Heart right ventricle (tissue), 16 donors: ENCODE data around the gene FTH1. TPM values are rescaled to one million over a fixed set of nuclear protein-coding genes. Genes with fewer than 3 reads are reported as not detected.

ENCODE experiments used
- ATAC-seq, 8 donors: fragments of 200-7000 bp; cut with Tn5 transposase; one replicate each; pipeline ENCODE4 v1.9.1; 2020; ENCODE audit warnings: mild to moderate bottlenecking in 8 of 8, moderate library complexity in 8 of 8, moderate number of reproducible peaks in 1 of 8
- DNase-seq, 2 donors: peaks; one replicate each; pipeline ENCODE4 v3.0.0-alpha.2; 2020
- H3K27ac ChIP-seq, 10 donors: fragments of 200-600 bp; sonication (generic) in 2 of 10; one replicate each; pipeline versions ENCODE4 v1.5.0 to v1.8.0; 2020 to 2022; ENCODE audit warnings: mild to moderate bottlenecking in 3 of 10
- H3K27me3 ChIP-seq, 7 donors: fragments of 200-600 bp; one replicate each; pipeline ENCODE4 v1.8.0; 2021 to 2022; ENCODE audit warnings: mild to moderate bottlenecking in 2 of 7
- H3K36me3 ChIP-seq, 9 donors: fragments of 200-600 bp; sonication (generic) in 1 of 9; one replicate each; pipeline versions ENCODE4 v1.5.0 to v1.8.0; 2020 to 2022; ENCODE audit warnings: mild to moderate bottlenecking in 2 of 9
- H3K4me1 ChIP-seq, 9 donors: fragments of 200-600 bp; sonication (generic) in 1 of 9; one replicate each; pipeline versions ENCODE4 v1.5.0 to v1.8.0; 2020 to 2022; ENCODE audit warnings: mild to moderate bottlenecking in 4 of 9
- H3K4me3 ChIP-seq, 10 donors: fragments of 200-600 bp; sonication (generic) in 2 of 10; one replicate each; pipeline versions ENCODE4 v1.5.0 to v1.8.0; 2020 to 2022; ENCODE audit warnings: mild to moderate bottlenecking in 7 of 10, moderate library complexity in 2 of 10
- H3K9me3 ChIP-seq, 11 donors: fragments of 200-600 bp in 10 of 11; sonication (generic) in 2 of 11; one replicate each; pipeline versions ENCODE4 v1.5.0 to v1.8.0; 2013 to 2022; ENCODE audit warnings: mild to moderate bottlenecking in 2 of 11, control low read depth in 1 of 11, moderate library complexity in 1 of 11
- CTCF ChIP-seq, 9 donors: fragments of 200-600 bp; sonication (generic) in 2 of 9; IDR thresholded peaks; one replicate each; pipeline versions ENCODE4 v1.5.0 to v1.8.0; 2021 to 2022; ENCODE audit warnings: antibody characterized with exemption in 9 of 9, mild to moderate bottlenecking in 5 of 9, moderate library complexity in 1 of 9
- WGBS, 2 donors: extraction: QIAGEN DNeasy Blood & Tissue Kit; methylation state at CpG; one replicate each; pipeline ENCODE4 v1.1.7; 2013; ENCODE audit warnings: inconsistent platforms in 1 of 2; 5-methylcytosine and 5-hydroxymethylcytosine counted together
- intact Hi-C, 10 donors: fragments of 100-400 bp; cut with DNase I; formaldehyde crosslinking; loops; one replicate each; pipeline versions ENCODE4 v1.11.1 to v1.14.2; 2022
- polyA plus RNA-seq, 2 donors: library from polyadenylated mRNA; stranded (reverse); fragments of 200-250 nt; gene quantifications; one replicate each; pipeline ENCODE4 v1.2.3, GENCODE V29; 2013
- total RNA-seq, 10 donors: library from RNA; stranded (reverse); fragmentation: NEBNext Ultra II Directional in 3 of 10; extraction: Animal tissue kit (Norgen Biotek cat#: 25700) in 3 of 10; gene quantifications; one replicate each; pipeline versions ENCODE4 v1.2.1 to v1.2.4, GENCODE V29; 2021 to 2023
- donor health status: Arrhythmogenic right ventricular cardiomyopathy.
- donor health status: ischemic (EF 13 %, LVEDD 7.1; RV severe dilation, severe dysfunction).
- donor health status: healthy with polysubstance abuse.
- donor health status: DM: no; HTN: yes; CAD: no.
- donor health status: DM: no; HTN: no; CAD: no.
- donor health status: ischemic (EF 25% LVEDD 6.9; RV normal size, moderate dysfunction).
- donor health status: ischemic (EF 25% LVEDD 5.7; RV mildly dilated, moderate dysfunction).
- donor health status: healthy.
- donor health status: DM: yes; HTN: yes; CAD: no.
- donor health status: Ischemic cardiomyopathy.
- donor health status: ischemic (EF 35%, LVEDD 5.7; RV mildly dilated, moderate dysfunction).
- donor health status: nonischemic (EF 11% LVEDD 7.7; RV severe dilation, severe dysfunction).
- donor health status: DM: yes; HTN: yes; CAD: no.
- donor health status: PGD.
- donor health status: ischemic (EF 29% LVEDD 5.4; RV normal size, mild dysfunction).
- donor health status: nonischemic (EF 23%, LVEDD 6.1; RV moderate dilation, normal function).

Gene FTH1
- total and polyA plus RNA-seq, 12 donors = 1,346 to 5,199 (median 2,962) TPM

GRCh38 chr11:61918251-61918937, 49.0 kb downstream of the FTH1 start:
- Histone ChIP-seq H3K9me3 (no peaks in the 10 kb centered on the region), H3K36me3 (no peaks in the 10 kb centered on the region), H3K4me3 (peak overlapping the region in 7 of 10 donors; percentile 66 to 87 (median 67)), H3K27ac (peak overlapping the region; percentile 57 to 88 (median 82)), H3K4me1 (peaks cover 11 to 67% (median 39%) of the 10 kb centered on the region in 9 donors), H3K27me3 (peaks cover 0 to 13% (median 0%) of the 10 kb centered on the region in 7 donors)
- intact Hi-C loops = no loop called here
- no peak for TF ChIP-seq CTCF (IDR thresholded peaks at IDR 0.05)
- ATAC-seq (no peak), DNase-seq (peak in 1 of 2 donors; percentile 9)
- 79 to 83% methylated on average over 14 of the region's 14 CpGs for WGBS, 2 donors

- ATAC-seq (peak; percentile 73 to 90 (median 84)), DNase-seq (peak; percentile 71 to 79)
- H3K4me3 ChIP-seq = peak within 1 kb of the TSS; percentile 37 to 87 (median 66)
- H3K9me3 ChIP-seq = no peaks in the 10 kb centered on the region
- H3K4me1 ChIP-seq = peaks cover 4 to 65% (median 31%) of the 10 kb centered on the region in 9 donors
- peaks cover 0 to 13% (median 0%) of the 10 kb centered on the region in 7 donors for H3K27me3 ChIP-seq
- whole genome bisulfite sequencing, 2 donors = 2 to 4% methylated on average over 58 to 74 of the region's 74 CpGs
- no peaks in the 10 kb centered on the region for H3K36me3 ChIP-seq
- TF ChIP-seq CTCF (IDR thresholded peaks at IDR 0.05) = no peak
- peak within 1 kb of the TSS; percentile 57 to 88 (median 83) for H3K27ac ChIP-seq
- intact Hi-C loops = no loop called here
Observed at GRCh38 chr11:61917334-61918109, 49.9 kb downstream of the FTH1 start, which contains the start of gene RAB3IL1. Gene RAB3IL1, minus strand, starts transcription at chr11:61917566. Its CDS starts 199 bp downstream, at chr11:61917367.

GRCh38 chr11:61916737-61917333, 50.6 kb downstream of the FTH1 start:
- DNase-seq (peak in 1 of 2 donors; percentile 18), ATAC-seq (no peak)
- TF ChIP-seq CTCF (IDR thresholded peaks at IDR 0.05) = no peak
- intact Hi-C loops = no loop called here
- peaks cover 0 to 13% (median 0%) of the 10 kb centered on the region in 7 donors for H3K27me3 ChIP-seq
- no peaks in the 10 kb centered on the region for H3K9me3 ChIP-seq
- WGBS, 2 donors = 8% methylated on average over 32 of the region's 32 CpGs
- peak overlapping the region; percentile 37 to 87 (median 66) for H3K4me3 ChIP-seq
- no peaks in the 10 kb centered on the region for H3K36me3 ChIP-seq
- peaks cover 0 to 65% (median 29%) of the 10 kb centered on the region in 9 donors for H3K4me1 ChIP-seq
- H3K27ac ChIP-seq = peak overlapping the region; percentile 57 to 88 (median 83)
